Neural crest cell (in vitro differentiated cells): ENCODE measurements around the gene HOXD10. TPM values are rescaled to one million over a fixed set of nuclear protein-coding genes. Genes with fewer than 3 reads are reported as not detected.

Source experiments
- DNase-seq: peaks from one replicate; pipeline ENCODE4 v3.0.0; 2021; ENCODE audit warnings: low read depth, mixed read lengths, low spot score
- H3K27ac Mint-ChIP-seq: one replicate; pipeline ENCODE4 v1.8.0; 2021; ENCODE audit warnings: mild to moderate bottlenecking, mixed read lengths; ENCODE audit not compliant: unreplicated experiment
- H3K27me3 Mint-ChIP-seq: 2 replicates; pipeline ENCODE4 v1.8.0; 2021; ENCODE audit warnings: low read depth, mild to moderate bottlenecking, mixed read lengths
- H3K36me3 Mint-ChIP-seq: 2 replicates; pipeline ENCODE4 v1.8.0; 2021; ENCODE audit warnings: low read depth, mild to moderate bottlenecking, mixed read lengths
- H3K4me1 Mint-ChIP-seq: 2 replicates; pipeline ENCODE4 v1.8.0; 2021; ENCODE audit warnings: mixed read lengths
- H3K4me3 Mint-ChIP-seq: one replicate; pipeline ENCODE4 v1.8.0; 2021; ENCODE audit warnings: mild to moderate bottlenecking, mixed read lengths
- H3K9me3 Mint-ChIP-seq: 2 replicates; pipeline ENCODE4 v1.8.0; 2021; ENCODE audit warnings: mixed read lengths
- CTCF ChIP-seq: fragments of 200-600 bp; sonication (generic); conservative IDR thresholded peaks from 2 replicates; pipeline ENCODE4 v1.5.0; 2021; ENCODE audit warnings: antibody characterized with exemption, mild to moderate bottlenecking
- total RNA-seq: library from RNA; stranded (reverse); gene quantifications from 2 replicates; pipeline ENCODE4 v1.2.1, GENCODE V29; 2021

Gene HOXD10
- total RNA-seq, 1 donor from 2014 or later, result not detected

- Mint-ChIP-seq H3K27me3 (peaks cover 99% of the 10 kb centered on the region), H3K27ac (no peak overlapping the region), H3K9me3 (no peaks in the 10 kb centered on the region), H3K4me1 (no peaks in the 10 kb centered on the region), H3K36me3 (no peaks in the 10 kb centered on the region), H3K4me3 (no peak overlapping the region)
- DNase-seq, result no peak
- no peak for TF ChIP-seq CTCF
These were observed 32.3 kb downstream of the HOXD10 start for GRCh38 chr2:176148751-176149421.

GRCh38 chr2:176149481-176149938, 32.9 kb downstream of the HOXD10 start:
- DNase-seq, result no peak
- no peak overlapping the region for H3K27ac Mint-ChIP-seq
- TF ChIP-seq CTCF, result no peak
- H3K9me3 Mint-ChIP-seq, result no peaks in the 10 kb centered on the region
- H3K4me1 Mint-ChIP-seq, result no peaks in the 10 kb centered on the region
- H3K36me3 Mint-ChIP-seq, result no peaks in the 10 kb centered on the region
- no peak overlapping the region for H3K4me3 Mint-ChIP-seq
- H3K27me3 Mint-ChIP-seq, result peaks cover 99% of the 10 kb centered on the region

- DNase-seq, result no peak
- Mint-ChIP-seq H3K27me3 (peaks cover 99% of the 10 kb centered on the region), H3K9me3 (no peaks in the 10 kb centered on the region), H3K36me3 (no peaks in the 10 kb centered on the region), H3K4me1 (no peaks in the 10 kb centered on the region), H3K27ac (no peak overlapping the region), H3K4me3 (no peak overlapping the region)
- TF ChIP-seq CTCF, result no peak
These were observed 33.5 kb downstream of the HOXD10 start for GRCh38 chr2:176149939-176150583.

GRCh38 chr2:176150584-176151441, 34.2 kb downstream of the HOXD10 start:
- no peak overlapping the region for H3K27ac Mint-ChIP-seq
- H3K4me3 Mint-ChIP-seq, result no peak overlapping the region
- no peaks in the 10 kb centered on the region for H3K36me3 Mint-ChIP-seq
- TF ChIP-seq CTCF, result no peak
- H3K4me1 Mint-ChIP-seq, result no peaks in the 10 kb centered on the region
- no peaks in the 10 kb centered on the region for H3K9me3 Mint-ChIP-seq
- DNase-seq, result no peak
- H3K27me3 Mint-ChIP-seq, result peaks cover 99% of the 10 kb centered on the region

- Mint-ChIP-seq H3K27ac (no peak within 1 kb of the TSS), H3K4me1 (no peaks in the 10 kb centered on the region), H3K27me3 (peaks cover 99% of the 10 kb centered on the region), H3K36me3 (no peaks in the 10 kb centered on the region), H3K9me3 (no peaks in the 10 kb centered on the region), H3K4me3 (no peak within 1 kb of the TSS)
- no peak for DNase-seq
- TF ChIP-seq CTCF, result no peak
These were observed 35.1 kb downstream of the HOXD10 start, which contains the start of gene HOXD4 for GRCh38 chr2:176151442-176152287. HOXD4 (plus strand) TSS chr2:176151550; CDS start chr2:176151634, 84 bp downstream.
